Natural killer cell (primary cell): ENCODE data around the gene CALCOCO2. TPM values are rescaled to one million over a fixed set of nuclear protein-coding genes. Genes with fewer than 3 reads are reported as not detected.

Experiments used
- ATAC-seq, 3 donors: fragments of 150-1000 bp in 2 of 3; fragments of 200-7000 bp in 1 of 3; cut with Tn5 transposase; 1 replicate in 1 of 3; 2 replicates in 2 of 3; pipeline ENCODE4 v1.10.0; 2021; ENCODE audit warnings: mild to moderate bottlenecking in 2 of 3, moderate library complexity in 2 of 3
- DNase-seq, 2 donors: peaks; one replicate each; pipeline versions ENCODE4 v3.0.0 to v3.0.0-alpha.2; 2013 to 2021; ENCODE audit warnings: mixed read lengths in 1 of 2
- H3K27ac ChIP-seq: one replicate; pipeline ENCODE4 v1.5.1; 2013; ENCODE audit warnings: mild to moderate bottlenecking, low read length
- H3K27me3 ChIP-seq: one replicate; pipeline ENCODE4 v1.6.1; 2013; ENCODE audit warnings: low read length; ENCODE audit not compliant: control insufficient read depth, insufficient read depth
- H3K36me3 ChIP-seq: one replicate; pipeline ENCODE4 v1.6.1; 2013; ENCODE audit warnings: low read length; ENCODE audit not compliant: control insufficient read depth, insufficient read depth
- H3K4me1 ChIP-seq: one replicate; pipeline ENCODE4 v1.6.1; 2013; ENCODE audit warnings: low read length; ENCODE audit not compliant: control insufficient read depth, insufficient read depth
- H3K4me3 ChIP-seq: one replicate; pipeline ENCODE4 v1.5.1; 2013; ENCODE audit warnings: low read length
- H3K9me3 ChIP-seq: one replicate; pipeline ENCODE4 v1.6.1; 2013; ENCODE audit warnings: low read length; ENCODE audit not compliant: control insufficient read depth, insufficient read depth
- H3K27ac Mint-ChIP-seq, 2 donors: one replicate each; pipeline ENCODE4 v1.8.0; 2022; ENCODE audit warnings: mild to moderate bottlenecking in 2 of 2, mixed read lengths in 2 of 2, moderate library complexity in 1 of 2
- H3K27me3 Mint-ChIP-seq, 2 donors: one replicate each; pipeline ENCODE4 v1.8.0; 2022; ENCODE audit warnings: low read depth in 2 of 2, mixed read lengths in 2 of 2
- H3K36me3 Mint-ChIP-seq: one replicate; pipeline ENCODE4 v1.8.0; 2022; ENCODE audit warnings: mixed read lengths
- H3K4me1 Mint-ChIP-seq, 2 donors: one replicate each; pipeline ENCODE4 v1.8.0; 2022; ENCODE audit warnings: mixed read lengths in 2 of 2
- H3K4me3 Mint-ChIP-seq: one replicate; pipeline ENCODE4 v1.8.0; 2022; ENCODE audit warnings: mild to moderate bottlenecking, moderate library complexity, mixed read lengths
- H3K9me3 Mint-ChIP-seq, 2 donors: one replicate each; pipeline ENCODE4 v1.8.0; 2022; ENCODE audit warnings: mixed read lengths in 2 of 2
- CTCF ChIP-seq: fragments of 200-600 bp; IDR thresholded peaks from one replicate; pipeline ENCODE4 v1.8.0; 2022; ENCODE audit warnings: antibody characterized with exemption
- WGBS: methylation state at CpG from one replicate; pipeline ENCODE4 v1.1.7; 2013; ENCODE audit warnings: missing lambda C conversion rate; ENCODE audit not compliant: insufficient coverage; 5-methylcytosine and 5-hydroxymethylcytosine counted together
- intact Hi-C: fragments of 100-400 bp; cut with micrococcal nuclease; formaldehyde crosslinking; loops from one replicate; pipeline ENCODE4 v1.14.2; 2022
- total RNA-seq, 4 donors: library from RNA; stranded (reverse); fragments of 120-200 nt in 1 of 4; gene quantifications; one replicate each; pipeline versions ENCODE4 v1.2.3 to v1.2.4, GENCODE V29; 2013 to 2022

CALCOCO2 gene
- total RNA-seq, 3 donors from 2014 or later (not counting 1 experiment from before 2014, with no cell fraction given) = 175 to 188 (median 179) TPM

DNA sequence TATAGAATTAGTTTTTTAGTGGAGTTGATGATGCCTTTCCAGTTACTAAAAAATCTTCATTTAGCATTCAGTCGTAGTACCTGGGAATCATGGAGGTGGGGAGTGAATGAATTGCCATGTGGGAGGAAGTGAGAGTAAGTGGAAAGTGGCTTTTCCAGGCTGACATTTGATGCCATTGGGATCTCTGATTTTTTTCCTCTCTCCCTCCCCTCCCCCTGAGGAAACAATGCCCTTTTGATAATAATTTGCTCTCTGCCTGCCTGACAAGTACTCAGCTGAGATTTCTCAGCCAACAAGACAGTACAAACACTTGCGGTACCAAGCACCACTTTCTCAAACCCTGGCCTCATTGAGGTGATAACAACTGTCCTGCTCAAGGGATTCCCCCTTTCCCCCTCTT, 79.5 kb downstream of the CALCOCO2 start:
- Mint-ChIP-seq H3K9me3 (no peaks in the 10 kb centered on the region), H3K4me3 (peak overlapping the region; percentile 88), H3K27me3 (no peaks in the 10 kb centered on the region), H3K27ac (peak overlapping the region; percentile 86 to 98), H3K4me1 (peaks cover 63 to 64% of the 10 kb centered on the region in 2 donors), H3K36me3 (peaks cover 8% of the 10 kb centered on the region)
- DNase-seq (no peak), ATAC-seq (no peak)
- no peak overlapping the region for H3K4me3 ChIP-seq
- H3K4me1 ChIP-seq = peaks cover 27% of the 10 kb centered on the region
- 57% methylated on average over 1 of the region's 2 CpGs for WGBS
- H3K27ac ChIP-seq = no peak overlapping the region
- H3K9me3 ChIP-seq = no peaks in the 10 kb centered on the region
- H3K36me3 ChIP-seq = peaks cover 19% of the 10 kb centered on the region
- TF ChIP-seq CTCF = no peak
- no peaks in the 10 kb centered on the region for H3K27me3 ChIP-seq
- intact Hi-C loops = no loop called here

DNA sequence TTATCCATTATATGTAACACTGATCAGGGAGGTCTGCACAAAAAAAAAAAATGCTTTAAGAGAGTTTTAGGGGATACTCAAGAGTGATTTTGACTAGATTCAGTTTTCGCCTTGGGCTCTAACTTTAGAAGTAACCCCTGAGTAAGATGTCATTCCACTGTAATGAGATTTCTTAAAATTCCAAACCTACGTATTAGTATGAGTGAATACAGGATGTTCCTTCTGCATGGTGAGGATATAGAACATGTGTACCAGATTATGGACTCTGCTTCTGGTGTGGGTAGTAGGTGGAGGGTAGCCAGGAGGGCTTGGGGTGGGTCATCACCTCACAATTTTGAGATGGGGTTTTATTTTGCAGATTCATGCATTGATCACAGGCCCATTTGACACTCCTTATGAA, 81.6 kb downstream of the CALCOCO2 start:
- no peaks in the 10 kb centered on the region for H3K9me3 Mint-ChIP-seq
- H3K36me3 ChIP-seq = peaks cover 29% of the 10 kb centered on the region

More for the DNA sequence above, 81.6 kb downstream of the CALCOCO2 start:
- Mint-ChIP-seq H3K27ac (peak overlapping the region; percentile 86 to 98), H3K27me3 (no peaks in the 10 kb centered on the region), H3K36me3 (peaks cover 8% of the 10 kb centered on the region), H3K4me1 (peaks cover 71 to 72% of the 10 kb centered on the region in 2 donors), H3K4me3 (no peak overlapping the region)
- no peak overlapping the region for H3K27ac ChIP-seq
- ATAC-seq = no peak
- intact Hi-C loops = no loop called here
- no peaks in the 10 kb centered on the region for H3K9me3 ChIP-seq
- DNase-seq = no peak
- no peaks in the 10 kb centered on the region for H3K27me3 ChIP-seq
- H3K4me3 ChIP-seq = no peak overlapping the region
- peaks cover 32% of the 10 kb centered on the region for H3K4me1 ChIP-seq
- TF ChIP-seq CTCF = no peak
- 92% methylated on average over 2 of the region's 2 CpGs for WGBS

Other genes with a start within 250 kb of the CALCOCO2 start
- gene HOXB3, start 240.8 kb upstream of the CALCOCO2 start, total RNA-seq = 10 to 100 TPM in 2 of 3 donors, 1 to 10 TPM in 1; 7.9 to 15.6 (median 15.3) TPM
- not detected for gene HOXB5, start 237.3 kb upstream of the CALCOCO2 start, total RNA-seq
- not detected for gene HOXB6, start 226.0 kb upstream of the CALCOCO2 start, total RNA-seq
- 1 to 10 TPM in 1 of 3 donors, under 1 TPM in 2; 0.45 to 1.4 (median 0.97) TPM for gene HOXB7, start 220.0 kb upstream of the CALCOCO2 start, total RNA-seq
- not detected for gene HOXB8, start 215.7 kb upstream of the CALCOCO2 start, total RNA-seq
- gene HOXB9, start 204.7 kb upstream of the CALCOCO2 start, total RNA-seq = 1 to 10 TPM in 1 of 3 donors, under 1 TPM in 2; 0.12 to 1.0 (median 0.18) TPM
- not detected for gene PRAC1, start 108.5 kb upstream of the CALCOCO2 start, total RNA-seq
- not detected for gene PRAC2, start 107.8 kb upstream of the CALCOCO2 start, total RNA-seq
- gene HOXB13, start 102.3 kb upstream of the CALCOCO2 start, total RNA-seq = not detected
- not detected for gene TTLL6, start 13.8 kb upstream of the CALCOCO2 start, total RNA-seq
- gene ATP5MC1, start 61.8 kb downstream of the CALCOCO2 start, total RNA-seq = 10 to 100 TPM; 28.2 to 34.9 (median 34.5) TPM
- 10 to 100 TPM; 89.0 to 94.0 (median 89.6) TPM for gene UBE2Z, start 77.4 kb downstream of the CALCOCO2 start, total RNA-seq
- gene SNF8, start 113.8 kb downstream of the CALCOCO2 start, total RNA-seq = 10 to 100 TPM; 76.9 to 86.0 (median 78.3) TPM
- not detected for gene GIP, start 137.6 kb downstream of the CALCOCO2 start, total RNA-seq
- not detected for gene IGF2BP1, start 166.3 kb downstream of the CALCOCO2 start, total RNA-seq